HL-60/S4 treated with phorbol 12-myristate 13-acetate at 8.2 ng/mL for 4 days and 3 days (cell line): Measurements from ENCODE around the gene HSPBAP1.
"Not testable (repeated sequence)": the region's sequence is repeated elsewhere in the genome, so short reads cannot be mapped to it uniquely, and the experiment has no call there.

Experiments used
- in situ Hi-C: fragments of 300-500 bp; cut with MboI; formaldehyde crosslinking; loops from 2 replicates; pipeline ENCODE4 v1.15.0; 2022; ENCODE audit warnings: low sequenced_read_pairs

HSPBAP1 gene

DNA sequence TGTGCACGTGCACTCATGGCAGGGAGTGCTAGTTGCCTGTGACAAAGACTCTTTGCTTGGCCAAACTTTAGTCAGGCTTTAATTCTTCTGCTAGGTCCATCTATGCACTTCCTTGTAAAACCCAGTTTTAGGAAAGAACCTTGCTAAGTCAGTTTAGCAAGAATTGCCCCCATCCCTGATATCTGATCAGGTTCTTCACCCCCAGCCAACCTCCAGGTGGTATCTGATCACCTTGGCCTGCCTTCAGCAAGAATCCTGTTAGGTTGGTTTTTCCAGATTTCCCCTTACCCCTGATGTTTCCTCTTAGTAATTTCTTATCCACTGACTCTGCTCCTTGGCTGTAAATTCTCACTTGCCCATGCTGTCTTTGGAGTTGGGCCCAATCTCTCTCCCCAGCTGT lies 8.4 kb downstream of the HSPBAP1 start:
- in situ Hi-C loops, result no loop called here

DNA sequence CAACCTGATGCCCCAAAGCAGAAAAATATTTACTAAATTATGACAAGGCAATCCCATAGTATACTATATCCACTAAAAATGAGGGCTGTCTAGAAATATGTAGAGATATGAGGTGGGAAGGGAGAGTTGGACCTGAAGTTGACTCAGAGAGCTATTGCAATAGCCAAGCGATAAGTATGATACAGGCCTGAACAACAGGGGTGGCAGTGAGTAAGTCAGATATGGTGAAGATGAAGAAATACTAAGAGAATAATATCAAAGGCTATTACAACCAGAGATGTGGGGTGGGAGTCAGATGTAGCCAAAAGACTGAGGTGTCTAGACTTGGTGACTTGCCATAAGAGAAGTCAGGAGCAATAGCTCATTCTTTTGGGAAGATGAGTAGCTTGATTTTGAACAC lies 9.2 kb downstream of the HSPBAP1 start:
- in situ Hi-C loops, result no loop called here

DNA sequence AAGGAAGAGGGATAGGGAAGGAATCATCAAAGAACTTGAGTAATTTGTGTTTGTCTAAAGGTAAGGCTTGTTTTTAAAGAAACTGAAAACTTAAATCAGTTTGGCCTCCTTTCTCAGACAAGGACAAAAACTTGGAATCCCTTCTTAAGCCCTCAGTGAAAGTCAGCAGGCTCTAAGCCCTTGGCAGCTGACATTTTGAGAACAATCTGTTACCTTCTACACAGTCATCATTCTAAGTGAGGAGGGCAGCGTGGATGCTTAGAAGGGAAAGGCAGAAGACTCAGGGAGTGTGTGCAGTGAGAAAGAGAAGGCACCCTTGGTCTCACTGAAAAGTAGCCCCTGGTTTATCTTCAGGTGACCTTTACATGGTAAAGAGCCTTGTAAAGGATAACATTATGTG lies 10.8 kb downstream of the HSPBAP1 start:
- in situ Hi-C loops, result no loop called here

DNA sequence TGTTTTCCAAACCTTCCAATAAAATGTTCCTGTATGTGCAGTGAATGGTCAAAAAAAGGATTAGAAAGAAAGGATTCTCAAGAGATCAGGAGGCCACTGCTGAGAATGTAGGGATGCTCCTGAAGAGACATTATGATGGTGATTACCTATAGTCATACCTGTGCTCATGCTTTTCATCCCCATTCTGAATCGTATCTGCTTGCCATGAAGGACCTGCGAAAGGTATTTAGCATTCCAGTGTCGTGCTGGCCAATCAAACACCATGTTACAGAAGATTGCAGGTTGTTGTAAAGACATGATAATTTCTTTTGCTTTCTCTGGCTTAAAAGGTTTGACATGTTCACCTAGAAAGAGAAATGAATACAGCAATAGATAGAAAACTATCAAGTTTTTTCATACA lies 16.1 kb downstream of the HSPBAP1 start:
- in situ Hi-C loops, result no loop called here

DNA sequence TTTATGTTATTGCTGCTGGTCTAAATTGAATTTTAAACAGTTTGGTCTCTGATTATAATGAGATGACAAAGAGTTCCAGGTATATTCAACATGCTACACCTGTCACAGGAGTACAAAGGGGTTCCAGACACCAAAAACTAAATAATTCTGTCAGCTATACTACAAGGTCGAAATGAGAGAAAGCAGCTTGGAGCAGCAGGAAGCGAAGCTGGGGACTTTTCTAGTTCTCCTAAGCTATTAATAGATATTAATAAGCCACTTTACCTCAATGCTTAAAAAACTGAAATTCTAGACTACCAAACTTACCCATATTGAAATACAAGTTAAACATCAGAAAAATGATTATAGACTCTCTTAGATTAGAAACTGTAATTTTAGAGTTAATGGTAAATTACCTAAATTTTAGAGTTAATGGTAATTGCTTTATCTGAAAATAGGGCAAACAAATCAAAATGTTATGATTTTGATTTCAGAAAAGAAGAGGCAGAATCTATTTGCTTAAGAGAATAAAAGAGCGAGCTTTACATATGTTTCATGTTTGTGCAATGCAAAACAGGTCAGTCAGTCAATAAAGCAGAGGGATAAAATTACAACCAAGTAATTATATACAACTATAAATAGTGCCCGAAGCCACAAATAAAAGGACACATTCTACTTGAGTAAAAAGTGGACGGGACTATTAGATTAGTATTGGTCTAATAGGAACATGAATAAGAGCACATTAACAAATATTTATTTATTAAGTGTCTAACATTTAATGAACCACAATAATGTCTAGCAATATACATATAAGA lies 16.8 kb downstream of the HSPBAP1 start:
- in situ Hi-C loops, result no loop called here

DNA sequence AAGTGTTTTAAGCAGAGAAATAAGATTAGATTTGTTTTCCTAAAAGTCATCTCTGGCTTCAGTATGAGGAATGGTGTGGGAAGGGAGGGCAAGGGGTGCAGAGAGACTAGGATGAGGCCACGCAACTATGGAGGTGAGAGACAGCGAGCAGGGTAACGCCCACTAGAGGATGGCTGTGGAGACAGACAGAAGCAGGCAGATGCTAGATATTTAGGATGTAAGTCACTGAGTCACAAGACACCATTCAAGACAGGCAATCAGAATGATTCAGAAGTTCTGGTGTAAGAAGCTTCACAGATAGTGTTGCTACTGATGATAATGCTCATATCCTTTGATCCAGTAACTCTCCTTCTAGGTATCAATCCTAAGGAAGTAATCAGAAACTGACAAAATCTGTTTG lies 19.1 kb downstream of the HSPBAP1 start:
- in situ Hi-C loops, result no loop called here

DNA sequence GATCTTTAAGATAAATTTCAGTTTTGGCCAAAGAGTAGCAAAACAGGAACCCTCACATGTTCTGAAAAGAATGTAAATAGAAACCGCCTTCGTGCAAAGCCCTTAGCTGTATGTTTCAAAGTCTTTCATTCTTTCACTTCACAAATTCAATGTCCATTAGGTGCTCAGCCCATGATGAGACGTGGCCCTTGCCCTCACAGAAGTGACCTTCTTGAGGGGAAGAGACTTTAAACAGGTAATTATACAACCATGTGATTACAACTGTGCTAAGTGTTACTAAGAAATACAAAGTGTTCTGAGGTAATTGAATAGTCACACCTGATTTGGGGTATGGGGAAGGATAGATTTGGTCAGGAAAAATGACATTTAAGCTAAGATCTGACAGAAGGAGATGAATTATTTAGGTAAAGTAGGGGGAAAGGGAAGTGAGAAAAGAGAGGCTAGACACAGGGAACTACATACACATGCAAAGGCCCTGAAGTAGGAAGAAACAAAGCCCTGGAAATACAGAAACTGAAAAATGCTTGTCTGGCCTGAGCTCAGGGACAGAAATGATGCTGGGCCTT lies 19.6 kb downstream of the HSPBAP1 start:
- in situ Hi-C loops, result no loop called here

DNA sequence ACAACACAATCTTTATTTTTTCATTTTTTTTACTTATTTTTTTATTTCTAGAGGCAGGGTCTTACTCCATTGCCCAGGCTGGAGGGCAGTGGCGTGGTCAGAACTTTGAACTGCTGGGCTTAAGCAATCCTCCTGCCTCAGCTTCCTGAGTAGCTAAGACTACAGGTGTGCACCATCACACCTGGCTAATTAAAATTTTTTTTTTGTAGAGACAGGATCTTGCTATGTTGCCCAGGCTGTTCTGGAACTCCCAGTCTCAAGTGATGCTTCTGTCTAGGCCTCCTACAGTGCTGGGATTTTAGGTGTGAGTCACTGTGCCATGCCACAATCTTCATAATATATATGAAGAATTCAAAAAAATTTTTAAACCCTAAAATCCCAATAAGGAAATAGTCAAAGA lies 20.8 kb downstream of the HSPBAP1 start:
- in situ Hi-C loops, result no loop called here

DNA sequence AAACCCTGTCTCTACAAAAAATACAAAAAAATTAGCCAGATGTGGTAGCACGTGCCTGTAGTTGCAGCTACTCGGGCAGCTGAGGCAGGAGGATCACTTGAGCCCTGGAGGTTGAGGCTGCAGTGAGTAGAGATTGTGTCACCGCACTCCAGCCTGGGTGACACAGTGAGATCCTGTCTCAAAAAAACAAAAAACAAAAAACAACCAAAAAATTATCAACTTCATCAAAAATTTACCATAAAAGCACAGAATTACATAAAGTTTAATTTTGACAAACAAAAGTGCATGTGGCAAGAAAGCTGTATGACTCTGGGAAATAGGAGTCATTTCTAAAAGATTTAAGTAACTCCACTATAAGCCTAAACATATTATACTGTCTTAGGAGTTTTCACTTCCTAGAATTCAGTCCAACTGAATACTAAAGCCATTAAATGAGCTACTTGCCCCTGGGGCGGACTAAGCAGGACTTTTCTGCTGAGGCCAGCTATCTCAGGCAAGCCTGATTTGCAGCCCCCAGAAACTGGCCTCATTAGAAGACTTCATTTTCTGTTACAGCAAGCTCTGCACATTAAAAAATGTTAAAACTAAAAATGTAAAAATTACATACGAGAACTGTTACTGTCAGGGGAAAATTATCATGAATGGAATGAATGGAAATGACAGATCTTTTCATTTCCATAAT lies 23.0 kb downstream of the HSPBAP1 start:
- in situ Hi-C loops, result no loop called here

DNA sequence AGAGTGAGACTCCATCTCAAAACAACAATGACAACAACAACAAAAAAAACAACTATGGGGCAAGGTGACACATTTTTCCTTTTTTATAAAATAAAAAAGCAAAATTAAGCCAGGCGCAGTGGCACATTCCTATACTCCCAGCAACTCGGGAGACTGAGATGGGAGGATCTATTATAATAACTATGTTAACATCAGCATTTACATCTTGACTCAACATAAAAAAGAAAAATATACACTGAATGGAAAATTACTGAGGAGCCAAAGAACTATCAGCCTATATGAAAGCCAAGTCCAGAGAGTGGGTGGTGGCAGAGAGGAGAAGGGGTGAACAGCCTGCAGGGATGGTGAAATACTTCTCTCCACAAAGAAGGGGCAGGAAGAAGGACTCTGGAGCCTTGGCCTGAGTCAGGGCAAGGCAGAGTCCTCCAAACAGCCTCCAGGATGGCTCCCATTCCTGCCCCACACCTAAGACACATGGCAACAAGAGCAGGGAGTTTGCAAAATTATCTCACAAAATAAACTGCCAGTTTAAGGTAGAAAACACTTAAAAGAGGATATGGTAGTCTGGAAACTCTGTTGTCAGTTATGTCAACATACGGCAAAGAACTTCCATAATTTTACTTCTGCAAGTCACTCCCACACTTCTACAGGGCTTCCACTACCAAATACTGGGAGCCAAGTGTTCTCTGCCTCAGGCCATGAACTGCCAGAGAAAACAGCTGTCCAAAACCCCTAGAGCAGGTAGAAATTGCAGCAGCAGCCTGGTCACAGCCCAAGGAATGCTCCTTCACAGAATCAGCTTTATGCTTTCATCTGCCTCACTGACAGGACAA lies 25.9 kb downstream of the HSPBAP1 start:
- in situ Hi-C loops, result no loop called here

DNA sequence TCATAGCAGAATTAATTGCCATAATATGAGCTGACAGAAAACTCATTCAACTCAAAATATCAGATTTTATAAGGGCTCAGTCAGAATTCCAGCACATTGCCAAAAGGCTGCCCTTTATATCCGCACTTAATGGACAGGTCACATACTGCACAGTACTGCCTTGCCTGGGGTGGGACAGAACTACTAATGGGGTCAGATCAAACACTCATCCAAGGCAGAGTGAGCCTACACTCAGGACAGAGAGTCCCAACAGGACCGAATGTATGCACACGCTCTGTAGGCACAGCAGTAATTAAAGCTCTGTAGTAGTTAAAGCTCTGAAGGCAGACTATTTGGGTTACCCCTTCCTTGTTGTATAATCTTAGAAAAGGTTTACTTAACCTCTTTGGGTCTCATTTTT lies 27.2 kb downstream of the HSPBAP1 start:
- in situ Hi-C loops, result no loop called here

DNA sequence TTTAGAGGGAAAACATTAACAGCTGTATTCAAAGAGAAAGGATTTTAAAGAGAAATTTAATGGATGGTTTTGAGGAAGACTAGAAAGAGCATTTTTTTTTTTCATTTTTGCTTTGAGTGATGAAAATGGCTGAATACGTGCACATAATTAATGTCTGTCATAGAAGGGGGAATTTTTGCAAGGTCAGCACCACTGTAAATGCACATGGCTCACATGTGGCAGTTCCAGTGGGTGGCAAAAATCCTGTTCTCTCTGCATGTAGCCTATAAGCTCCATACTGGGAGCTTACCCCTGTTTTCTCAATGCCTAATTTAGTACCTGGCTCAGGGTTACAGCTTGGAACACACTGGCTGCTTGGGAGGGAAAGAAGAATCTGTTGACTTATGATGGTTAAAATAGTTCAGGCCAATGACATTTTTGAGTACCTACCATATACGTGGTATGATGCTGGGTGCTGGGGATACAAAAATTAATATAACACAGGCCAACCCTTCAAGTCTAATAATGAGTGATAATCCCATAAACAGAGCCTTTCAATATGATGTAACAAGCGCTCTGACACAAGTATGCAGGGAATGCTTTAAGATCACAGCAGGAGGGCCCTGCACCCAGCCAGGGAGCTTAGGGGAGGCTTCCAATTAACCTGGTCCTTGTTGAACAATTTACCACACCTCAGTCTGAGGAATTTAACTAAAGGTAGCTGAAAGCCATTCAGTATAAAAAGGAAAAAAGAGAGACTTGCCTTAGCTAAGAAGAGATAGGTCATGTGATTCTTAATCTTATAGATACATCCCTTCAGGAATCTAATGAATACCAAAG lies 33.0 kb downstream of the HSPBAP1 start:
- in situ Hi-C loops, result no loop called here

DNA sequence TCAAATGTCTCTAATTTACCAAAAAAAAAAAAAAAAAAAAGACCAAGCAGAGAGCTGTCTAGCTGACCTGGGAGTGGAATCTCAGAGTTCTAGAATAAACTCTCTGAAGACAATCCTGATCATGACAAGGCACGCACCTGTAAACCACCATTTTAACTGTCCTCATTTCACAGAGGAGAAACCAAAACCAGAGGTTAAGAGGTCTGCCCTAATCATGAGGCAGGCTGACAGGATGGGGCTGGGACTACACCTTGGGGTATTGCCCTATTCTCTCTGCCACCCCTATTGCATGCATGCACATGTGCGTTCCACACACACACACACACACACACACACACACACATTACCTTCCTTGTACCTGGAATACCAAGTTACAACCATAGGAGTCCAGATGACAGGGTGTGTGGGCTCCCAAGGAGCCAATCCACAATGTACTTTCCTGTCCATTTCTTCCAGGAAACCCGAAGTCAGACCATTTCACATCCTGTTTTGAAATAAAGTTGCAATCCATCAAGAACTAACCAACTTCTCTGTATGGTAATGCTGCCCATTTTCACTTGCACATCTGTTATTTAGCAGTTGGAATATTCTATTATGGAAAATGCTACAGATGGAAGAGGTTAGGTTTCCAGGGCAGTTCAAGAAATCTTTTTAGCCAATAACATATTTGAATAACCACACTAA lies 34.6 kb downstream of the HSPBAP1 start:
- in situ Hi-C loops, result no loop called here

DNA sequence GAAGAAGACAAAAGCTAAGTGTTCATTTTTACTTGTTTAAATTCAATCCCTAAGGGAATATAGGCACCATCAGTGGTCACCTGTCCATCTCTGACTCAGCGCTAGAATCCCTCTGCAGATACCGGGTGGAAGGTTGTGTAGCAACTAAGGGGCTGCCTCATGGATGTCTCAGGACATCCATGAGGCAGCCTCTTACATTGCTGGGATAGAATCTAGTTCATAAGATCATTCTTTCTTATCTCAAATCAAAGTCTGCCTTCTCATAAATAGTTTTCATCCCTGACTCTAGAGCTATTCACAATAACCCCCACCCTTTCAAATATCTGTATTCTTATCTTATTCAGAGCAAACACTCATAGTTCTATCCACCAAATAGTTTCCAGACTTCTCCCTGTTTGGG lies 38.1 kb downstream of the HSPBAP1 start:
- in situ Hi-C loops, result no loop called here

DNA sequence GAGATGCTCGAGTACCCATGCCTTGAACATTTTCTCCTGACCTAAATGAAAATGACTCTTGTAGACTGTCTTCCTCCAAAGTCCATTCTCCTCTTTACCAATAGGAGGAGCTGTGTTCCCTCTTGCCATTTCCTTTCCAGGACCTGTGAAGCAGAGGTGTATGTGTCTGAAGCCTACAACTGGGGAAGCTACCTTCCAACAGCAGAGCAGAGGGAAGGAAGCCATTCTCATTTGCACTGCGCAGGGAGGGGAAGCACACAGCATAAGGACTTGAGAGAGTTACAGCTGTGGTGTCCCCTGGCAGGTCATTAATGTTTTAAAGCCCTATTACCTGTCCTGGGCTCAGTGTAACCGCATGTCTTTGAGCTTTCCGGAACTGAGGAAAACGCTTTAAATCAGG lies 38.7 kb downstream of the HSPBAP1 start:
- in situ Hi-C loops, result no loop called here

DNA sequence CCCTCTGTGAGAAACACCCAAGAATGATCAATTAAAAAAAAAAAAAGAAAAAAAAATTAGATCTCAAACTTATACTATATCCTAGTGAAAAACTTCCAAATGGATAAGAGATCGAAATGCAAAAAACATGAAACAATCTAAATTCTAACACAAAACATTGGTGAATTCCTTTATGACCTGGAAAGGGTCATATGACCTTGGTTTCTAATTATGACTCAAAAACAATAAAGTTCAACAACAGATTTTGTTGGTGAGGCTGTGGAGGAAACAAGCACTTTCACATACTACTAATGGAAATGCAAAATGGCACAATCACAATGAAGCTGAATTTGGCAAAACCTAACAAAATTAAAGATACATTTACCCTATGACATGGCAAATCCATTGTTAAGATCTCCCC lies 45.3 kb downstream of the HSPBAP1 start:
- in situ Hi-C loops, result no loop called here

DNA sequence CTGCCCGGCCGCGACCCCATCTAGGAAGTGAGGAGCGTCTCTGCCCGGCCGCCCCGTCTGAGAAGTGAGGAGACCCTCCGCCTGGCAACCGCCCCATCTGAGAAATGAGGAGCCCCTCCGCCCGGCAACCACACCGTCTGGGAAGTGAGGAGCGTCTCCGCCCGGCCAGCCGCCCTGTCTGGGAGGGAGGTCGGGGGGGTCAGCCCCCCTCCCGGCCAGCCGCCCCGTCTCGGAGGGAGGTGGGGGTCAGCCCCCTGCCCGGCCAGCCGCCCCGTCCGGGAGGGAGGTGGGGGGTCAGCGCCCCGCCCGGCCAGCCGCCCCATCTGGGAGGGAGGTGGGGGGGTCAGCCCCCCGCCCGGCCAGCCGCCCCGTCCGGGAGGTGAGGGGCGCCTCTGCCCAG lies 46.3 kb downstream of the HSPBAP1 start:
- in situ Hi-C loops, result not testable (repeated sequence)

DNA sequence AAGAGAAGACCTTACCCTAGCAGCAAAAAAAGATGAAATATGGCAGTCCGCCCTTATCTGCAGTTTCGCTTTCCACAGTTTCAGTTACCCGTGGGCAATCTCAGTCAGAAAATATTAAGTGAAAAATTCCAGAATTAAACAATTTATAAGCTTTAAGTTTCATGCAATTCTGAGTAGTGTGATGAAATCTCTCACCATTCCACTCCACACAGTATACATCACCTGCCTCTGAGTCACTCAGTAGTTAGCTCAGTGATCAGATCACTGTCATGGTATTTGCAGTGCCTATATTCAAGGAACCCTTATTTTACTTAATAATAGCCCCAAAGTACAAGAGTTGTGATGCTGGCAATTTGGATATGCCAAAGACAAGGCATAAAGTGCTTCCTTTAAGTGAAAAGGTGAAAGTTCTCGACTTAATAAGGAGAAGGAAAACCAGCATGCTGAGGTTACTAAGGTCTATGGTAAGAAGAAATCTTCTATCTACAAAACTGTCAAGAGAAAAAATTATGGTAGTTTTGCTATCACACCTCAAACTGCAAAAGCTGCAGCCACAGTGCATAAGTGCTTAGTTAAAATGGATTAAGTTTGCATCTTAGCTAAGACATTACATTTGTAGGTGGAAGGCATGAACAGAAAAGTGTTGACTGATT lies 48.1 kb downstream of the HSPBAP1 start:
- in situ Hi-C loops, result no loop called here

DNA sequence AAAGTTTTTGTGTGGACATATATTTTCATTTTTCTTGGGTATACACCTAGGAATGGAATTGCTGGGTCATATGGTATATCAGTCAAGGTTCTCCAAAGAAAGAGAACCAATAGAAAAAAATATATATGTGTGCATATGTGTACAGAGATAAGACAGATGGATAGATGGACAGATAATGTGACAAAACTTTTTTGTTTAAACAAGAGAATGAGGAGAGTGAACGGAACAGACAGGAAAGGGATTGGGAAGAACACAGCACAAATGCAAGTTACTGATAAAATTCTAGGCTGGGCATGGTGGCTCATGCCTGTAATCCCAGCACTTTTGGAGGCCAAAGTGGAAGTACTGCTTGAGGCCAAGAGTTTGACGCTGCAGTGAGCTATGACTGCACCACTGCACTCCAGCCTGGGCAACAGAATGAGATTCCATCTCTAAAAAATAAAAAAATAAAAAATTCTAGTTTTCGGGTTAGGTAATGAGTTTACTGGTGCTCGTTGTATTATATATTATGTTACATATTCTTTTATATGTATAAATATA lies 50.0 kb downstream of the HSPBAP1 start:
- in situ Hi-C loops, result no loop called here
